AG09309 (cell line): ENCODE measurements around the gene HMCES.

Experiments used
- DNase-seq: peaks from one replicate; pipeline ENCODE4 v3.0.0-alpha.2; 2010; ENCODE audit warnings: low read depth
- H3K4me3 ChIP-seq: 2 replicates; pipeline ENCODE4 v1.5.1; 2011; ENCODE audit warnings: mild to moderate bottlenecking, low read depth, low read length, moderate library complexity; ENCODE audit not compliant: control insufficient read depth
- CTCF ChIP-seq: IDR thresholded peaks from 2 replicates; pipeline ENCODE4 v1.5.1; 2011; ENCODE audit warnings: mild to moderate bottlenecking, low read depth, low read length, inconsistent platforms; ENCODE audit not compliant: insufficient read depth, control insufficient read depth; ENCODE audit errors: missing control alignments

HMCES gene

GRCh38 chr3:129315998-129316247, 37.3 kb downstream of the HMCES start:
- DNase-seq, result no peak
- peak overlapping the region; percentile 76 for H3K4me3 ChIP-seq
- TF ChIP-seq CTCF, result no peak

GRCh38 chr3:129316248-129317013, 37.8 kb downstream of the HMCES start:
- peak; percentile 32 for DNase-seq
- H3K4me3 ChIP-seq, result peak overlapping the region; percentile 76
- peak; percentile 49 for TF ChIP-seq CTCF

GRCh38 chr3:129317014-129317771, 38.5 kb downstream of the HMCES start:
- no peak for DNase-seq
- no peak for TF ChIP-seq CTCF
- peak overlapping the region; percentile 76 for H3K4me3 ChIP-seq

GRCh38 chr3:129317848-129318247, 39.2 kb downstream of the HMCES start:
- no peak for TF ChIP-seq CTCF
- no peak overlapping the region for H3K4me3 ChIP-seq
- no peak for DNase-seq

- no peak overlapping the region for H3K4me3 ChIP-seq
- DNase-seq, result no peak
- TF ChIP-seq CTCF, result no peak
These were observed 40.3 kb downstream of the HMCES start for GRCh38 chr3:129318921-129319320.

- no peak for TF ChIP-seq CTCF
These were observed 41.6 kb downstream of the HMCES start for GRCh38 chr3:129320261-129320660.

More at GRCh38 chr3:129320261-129320660, 41.6 kb downstream of the HMCES start:
- no peak overlapping the region for H3K4me3 ChIP-seq
- DNase-seq, result no peak
